ENCODE data around the gene PTMA. TPM values are rescaled to one million over a fixed set of nuclear protein-coding genes. Genes with fewer than 3 reads are reported as not detected.
"Not testable (repeated sequence)": the region's sequence is repeated elsewhere in the genome, so short reads cannot be mapped to it uniquely, and the experiment has no call there.

Gene PTMA
- total and polyA plus RNA-seq, 2 of the 4 experiments (the other 2 are of a cell fraction): 380 to 742 TPM

DNA sequence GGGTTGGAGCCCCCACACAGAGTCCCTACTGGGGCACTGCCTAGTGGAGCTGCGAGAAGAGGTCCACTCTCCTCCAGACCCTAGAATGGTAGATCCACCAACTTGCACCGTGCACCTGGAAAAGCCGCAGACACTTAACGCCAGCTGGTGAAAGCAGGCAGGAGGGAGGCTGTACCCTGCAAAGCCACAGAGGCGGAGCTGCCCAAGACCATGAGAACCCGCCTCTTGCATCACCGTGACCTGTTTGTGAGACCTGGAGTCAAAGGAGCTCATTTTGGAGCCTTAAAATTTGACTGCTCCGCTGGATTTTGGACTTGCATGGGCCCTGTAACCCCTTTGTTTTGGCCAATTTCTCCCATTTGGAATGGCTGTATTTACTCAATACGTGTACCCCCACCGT lies 40.7 kb downstream of the PTMA start:
- H3K79me1 ChIP-seq (ENCODE audit: low read depth in 1 of 2, low read length in 2 of 2); H2AK5ac ChIP-seq (ENCODE audit: low read depth, low read length); H4K91ac ChIP-seq (ENCODE audit: insufficient read depth, low read depth, low read length); H3K23ac ChIP-seq (ENCODE audit: low read depth, low read length); H3K4me2 ChIP-seq (ENCODE audit: low read depth, low read length); H2BK15ac ChIP-seq (ENCODE audit: low read depth, low read length); H3K4me1 ChIP-seq (ENCODE audit: control insufficient read depth, insufficient read depth, low read length); H3K18ac ChIP-seq (ENCODE audit: low read depth, low read length); H2BK120ac ChIP-seq (ENCODE audit: low read depth, low read length); H3K9me1 ChIP-seq (ENCODE audit: insufficient read depth, low read length); intact Hi-C loops (cut with micrococcal nuclease); H3K9ac ChIP-seq (ENCODE audit: low read depth, low read length); POLR2A ChIA-PET (ENCODE audit: unreplicated experiment); ATAC-seq (ENCODE audit: low read depth); H2BK20ac ChIP-seq (ENCODE audit: low read depth, low read length); H4K5ac ChIP-seq (ENCODE audit: low read depth, low read length); H3K14ac ChIP-seq (replicated peaks; ENCODE audit: low read depth, low read length); DNase-seq; H2AK9ac ChIP-seq (replicated peaks; ENCODE audit: low read depth, low read length, poor library complexity); H2AFZ ChIP-seq (replicated peaks; ENCODE audit: low read length, poor library complexity); H4K8ac ChIP-seq (ENCODE audit: low read depth in 2 of 2, low read length in 2 of 2); CTCF ChIA-PET; H3K27me3 ChIP-seq (ENCODE audit: control insufficient read depth, insufficient read depth, low read length); H3K27ac ChIP-seq (ENCODE audit: insufficient read depth, low read length); H2BK5ac ChIP-seq (ENCODE audit: low read depth, low read length, poor library complexity, severe bottlenecking); H3K4me3 ChIP-seq (ENCODE audit: insufficient read depth, low read depth, low read length); BruUV-seq (replicated peaks); H3K36me3 ChIP-seq (ENCODE audit: control insufficient read depth, insufficient read depth, low read length); dilution Hi-C loops (cut with HindIII; ENCODE audit: low sequenced_read_pairs, unreplicated experiment); H3K9me3 ChIP-seq (ENCODE audit: control insufficient read depth, insufficient read depth, low read length); in situ Hi-C loops (cut with MboI; ENCODE audit: low sequenced_read_pairs); H3K56ac ChIP-seq (ENCODE audit: extremely low read depth, insufficient read depth, low read length); H3K4ac ChIP-seq (ENCODE audit: low read depth, low read length); H4K20me1 ChIP-seq (ENCODE audit: insufficient read depth, low read length): not testable (repeated sequence)
- WGBS, 2 experiments (ENCODE audit: extremely low coverage in 2 of 2, insufficient read length in 1 of 2): 96% methylated on average over 4 of the region's 10 CpGs; no CpG with 5 or more reads in 1 of the 2 experiments

All from IMR-90 (cell line).